ENCODE results near the gene ZNF785.

ZNF785 gene

DNA sequence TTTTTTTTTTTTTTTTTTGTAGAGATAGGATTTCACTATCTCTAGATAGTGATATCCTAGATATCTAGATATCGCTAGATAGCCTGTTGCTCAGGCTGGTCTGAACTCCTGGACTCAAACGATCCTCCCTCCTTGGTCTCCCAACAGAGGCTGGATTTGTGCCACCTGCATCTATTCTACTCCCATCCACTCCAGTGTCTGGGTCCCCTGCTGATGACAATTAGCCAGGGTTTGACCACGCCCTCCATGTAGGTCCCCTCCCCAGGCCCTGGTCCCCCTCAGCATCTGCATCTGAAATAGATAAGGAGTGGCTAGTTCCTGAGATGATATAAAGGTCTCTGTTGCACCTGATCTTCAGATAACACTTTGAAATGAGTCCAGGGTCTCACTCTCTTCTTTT is 16.2 kb downstream of the ZNF785 start:
- ATAC-seq (replicated peaks; ENCODE audit: extremely low read depth, poor library complexity, severe bottlenecking): no peak
- Mint-ChIP-seq H3K27ac (ENCODE audit: low read depth) (no peak overlapping the region), H3K4me3 (no peak overlapping the region), H3K36me3 (ENCODE audit: insufficient read depth) (peaks cover 15% of the 10 kb centered on the region), H3K4me1 (peaks cover 37% of the 10 kb centered on the region), H3K9me3 (no peaks in the 10 kb centered on the region), H3K27me3 (no peaks in the 10 kb centered on the region)
- DNase-seq (ENCODE audit: low spot score in 2 of 2): no peak

DNA sequence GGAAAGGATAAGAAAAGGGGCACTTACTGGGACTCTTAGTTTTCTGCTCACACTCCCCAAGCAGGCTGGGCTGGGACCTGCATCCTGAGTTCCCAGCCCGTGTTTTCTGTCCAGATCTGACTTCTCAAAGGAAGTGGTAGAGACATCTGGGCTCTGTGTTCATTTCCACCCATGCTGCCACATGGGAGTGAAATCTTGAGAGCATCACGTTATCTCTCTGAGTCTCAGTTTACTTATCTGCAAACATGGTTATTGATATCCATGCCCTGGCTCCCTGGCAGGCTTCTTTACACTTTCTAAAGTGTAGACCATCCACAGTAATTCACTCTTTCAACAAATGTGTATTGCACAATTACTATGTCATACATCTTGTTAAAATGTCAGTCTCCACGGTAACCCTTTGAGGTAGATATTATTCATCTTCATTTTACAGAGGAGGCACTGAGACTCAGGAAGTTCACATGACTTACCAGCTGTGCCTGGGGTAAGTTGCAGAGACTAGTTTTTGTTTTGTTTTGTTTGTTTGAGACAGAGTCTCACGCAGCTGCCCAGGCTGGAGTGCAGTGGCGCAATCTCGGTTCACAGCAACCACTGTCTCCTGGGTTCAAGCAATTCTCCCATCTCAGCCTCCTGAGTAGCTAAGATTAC is 17.4 kb downstream of the ZNF785 start:
- Mint-ChIP-seq H3K36me3 (ENCODE audit: insufficient read depth) (peaks cover 15% of the 10 kb centered on the region), H3K4me1 (peaks cover 37% of the 10 kb centered on the region), H3K9me3 (no peaks in the 10 kb centered on the region), H3K4me3 (peak overlapping the region; percentile 42), H3K27ac (ENCODE audit: low read depth) (peak overlapping the region; percentile 85), H3K27me3 (no peaks in the 10 kb centered on the region)
- ATAC-seq (replicated peaks; ENCODE audit: extremely low read depth, poor library complexity, severe bottlenecking) (peak; percentile 25), DNase-seq (ENCODE audit: low spot score in 2 of 2) (peak in 1 of 2 donors; percentile 42)

GRCh38 chr16:30567160-30567990 is 18.1 kb downstream of the ZNF785 start:
- H3K4me3 Mint-ChIP-seq: no peak overlapping the region
- no peak for DNase-seq (ENCODE audit: low spot score in 2 of 2)
- peaks cover 15% of the 10 kb centered on the region for H3K36me3 Mint-ChIP-seq (ENCODE audit: insufficient read depth)
- H3K27ac Mint-ChIP-seq (ENCODE audit: low read depth): peak overlapping the region; percentile 85
- peaks cover 35% of the 10 kb centered on the region for H3K4me1 Mint-ChIP-seq
- no peaks in the 10 kb centered on the region for H3K9me3 Mint-ChIP-seq
- H3K27me3 Mint-ChIP-seq: no peaks in the 10 kb centered on the region
- no peak for ATAC-seq (replicated peaks; ENCODE audit: extremely low read depth, poor library complexity, severe bottlenecking)

DNA sequence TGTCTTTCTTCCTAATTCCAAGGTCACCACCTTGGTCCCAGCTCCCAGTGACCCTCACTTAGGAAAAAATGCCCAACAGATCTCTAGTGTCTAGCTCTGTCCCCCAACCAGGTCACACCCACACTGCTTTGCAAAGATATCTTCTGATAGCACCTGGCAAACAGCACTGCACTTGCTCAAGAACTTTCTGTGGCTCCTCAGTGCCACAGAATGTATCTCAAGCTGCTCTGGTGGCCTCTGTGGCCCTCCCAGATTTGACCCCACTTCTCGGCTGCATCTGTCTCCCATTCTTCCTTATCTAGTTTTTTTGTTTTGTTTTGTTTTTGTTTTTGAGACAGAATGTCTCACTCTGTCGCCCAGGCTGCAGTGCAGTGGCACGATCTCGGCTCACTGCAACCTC is 19.0 kb downstream of the ZNF785 start:
- peak overlapping the region; percentile 85 for H3K27ac Mint-ChIP-seq (ENCODE audit: low read depth)
- no peak overlapping the region for H3K4me3 Mint-ChIP-seq
- no peak for DNase-seq (ENCODE audit: low spot score in 2 of 2)
- no peaks in the 10 kb centered on the region for H3K27me3 Mint-ChIP-seq
- no peaks in the 10 kb centered on the region for H3K9me3 Mint-ChIP-seq
- peaks cover 11% of the 10 kb centered on the region for H3K36me3 Mint-ChIP-seq (ENCODE audit: insufficient read depth)
- no peak for ATAC-seq (replicated peaks; ENCODE audit: extremely low read depth, poor library complexity, severe bottlenecking)
- H3K4me1 Mint-ChIP-seq: peaks cover 33% of the 10 kb centered on the region

DNA sequence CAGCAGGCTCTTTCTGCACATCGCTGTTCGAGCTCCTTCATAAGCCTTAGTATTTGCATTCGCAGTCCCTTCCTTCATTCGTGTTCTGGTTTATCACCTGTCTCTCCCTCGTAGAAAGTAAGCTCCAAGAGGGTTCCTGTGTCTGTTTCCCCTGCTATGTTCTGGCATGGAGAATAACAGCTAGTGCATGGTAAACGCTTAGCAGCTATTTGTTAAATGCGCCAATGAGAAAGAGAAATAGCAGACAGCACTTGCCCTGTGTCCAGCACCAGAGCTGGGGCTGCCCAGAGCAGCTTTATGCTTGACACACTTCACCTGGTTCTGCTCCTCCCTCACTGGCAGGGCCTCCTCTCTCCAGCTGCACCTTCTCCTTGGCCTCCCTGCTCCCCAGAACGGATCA is 19.5 kb downstream of the ZNF785 start:
- no peaks in the 10 kb centered on the region for H3K27me3 Mint-ChIP-seq
- peaks cover 36% of the 10 kb centered on the region for H3K4me1 Mint-ChIP-seq
- peaks cover 10% of the 10 kb centered on the region for H3K36me3 Mint-ChIP-seq (ENCODE audit: insufficient read depth)
- no peaks in the 10 kb centered on the region for H3K9me3 Mint-ChIP-seq
- no peak overlapping the region for H3K4me3 Mint-ChIP-seq
- no peak for ATAC-seq (replicated peaks; ENCODE audit: extremely low read depth, poor library complexity, severe bottlenecking)
- DNase-seq (ENCODE audit: low spot score in 2 of 2): no peak
- no peak overlapping the region for H3K27ac Mint-ChIP-seq (ENCODE audit: low read depth)

DNA sequence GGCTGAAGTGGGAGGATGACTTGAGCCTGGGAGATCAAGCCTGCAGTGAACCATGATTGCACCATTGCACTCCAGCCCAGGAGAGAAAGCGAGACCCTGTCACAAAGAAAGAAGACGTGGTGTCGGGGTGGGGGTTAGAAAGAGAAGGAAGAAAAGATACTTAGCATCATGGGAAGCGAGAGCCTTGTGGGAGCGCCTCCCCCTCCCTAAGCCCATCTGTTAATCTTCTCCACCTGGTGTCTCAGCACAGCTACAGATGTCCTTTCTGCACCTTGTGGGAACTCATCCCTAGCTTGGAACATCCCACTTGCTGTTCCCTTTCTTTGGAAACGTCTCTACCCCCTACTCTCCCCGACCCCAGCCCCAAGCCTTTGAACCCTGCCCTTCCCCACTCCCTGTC is 20.0 kb downstream of the ZNF785 start:
- Mint-ChIP-seq H3K36me3 (ENCODE audit: insufficient read depth) (peaks cover 9% of the 10 kb centered on the region), H3K27ac (ENCODE audit: low read depth) (peak overlapping the region; percentile 72), H3K4me1 (peaks cover 34% of the 10 kb centered on the region), H3K4me3 (no peak overlapping the region), H3K9me3 (no peaks in the 10 kb centered on the region), H3K27me3 (no peaks in the 10 kb centered on the region)
- ATAC-seq (replicated peaks; ENCODE audit: extremely low read depth, poor library complexity, severe bottlenecking) (no peak), DNase-seq (ENCODE audit: low spot score in 2 of 2) (no peak)

- no peak for DNase-seq (ENCODE audit: low spot score in 2 of 2)
- Mint-ChIP-seq H3K9me3 (no peaks in the 10 kb centered on the region), H3K27ac (ENCODE audit: low read depth) (peak overlapping the region; percentile 89), H3K4me1 (peaks cover 36% of the 10 kb centered on the region), H3K27me3 (no peaks in the 10 kb centered on the region), H3K36me3 (ENCODE audit: insufficient read depth) (peaks cover 6% of the 10 kb centered on the region), H3K4me3 (peak overlapping the region; percentile 81)
- no peak for ATAC-seq (replicated peaks; ENCODE audit: extremely low read depth, poor library complexity, severe bottlenecking)
These were observed 23.5 kb downstream of the ZNF785 start for GRCh38 chr16:30562021-30562420.

GRCh38 chr16:30561089-30561816 is 24.2 kb downstream of the ZNF785 start:
- peak overlapping the region; percentile 89 for H3K27ac Mint-ChIP-seq (ENCODE audit: low read depth)
- no peaks in the 10 kb centered on the region for H3K9me3 Mint-ChIP-seq
- DNase-seq (ENCODE audit: low spot score in 2 of 2): no peak
- peak overlapping the region; percentile 81 for H3K4me3 Mint-ChIP-seq
- no peak for ATAC-seq (replicated peaks; ENCODE audit: extremely low read depth, poor library complexity, severe bottlenecking)
- H3K36me3 Mint-ChIP-seq (ENCODE audit: insufficient read depth): peaks cover 8% of the 10 kb centered on the region
- peaks cover 30% of the 10 kb centered on the region for H3K4me1 Mint-ChIP-seq
- H3K27me3 Mint-ChIP-seq: no peaks in the 10 kb centered on the region

DNA sequence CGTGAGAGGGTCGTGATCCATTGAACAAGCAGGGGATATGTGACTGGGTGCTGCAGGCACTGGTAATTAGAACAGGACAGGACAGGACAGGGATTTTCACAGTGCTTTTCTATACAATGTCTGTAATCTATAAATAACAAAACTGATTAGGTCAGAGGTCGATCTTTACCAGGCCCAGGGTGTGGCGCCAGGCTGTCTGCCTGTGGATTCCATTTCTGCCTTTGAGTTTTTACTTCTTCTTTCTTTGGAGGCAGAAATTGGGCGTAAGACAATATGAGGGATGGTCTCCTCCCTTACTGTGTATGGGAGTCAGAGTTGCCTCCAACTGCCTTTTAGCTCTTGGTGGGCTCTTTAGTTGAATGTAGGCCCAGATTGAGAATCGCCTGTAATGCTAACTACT is 25.8 kb downstream of the ZNF785 start:
- no peaks in the 10 kb centered on the region for H3K9me3 Mint-ChIP-seq
- peak overlapping the region; percentile 83 for H3K4me3 Mint-ChIP-seq
- H3K27ac Mint-ChIP-seq (ENCODE audit: low read depth): peak overlapping the region; percentile 89
- H3K27me3 Mint-ChIP-seq: no peaks in the 10 kb centered on the region
- H3K36me3 Mint-ChIP-seq (ENCODE audit: insufficient read depth): peaks cover 11% of the 10 kb centered on the region
- no peak for DNase-seq (ENCODE audit: low spot score in 2 of 2)
- H3K4me1 Mint-ChIP-seq: peaks cover 31% of the 10 kb centered on the region
- ATAC-seq (replicated peaks; ENCODE audit: extremely low read depth, poor library complexity, severe bottlenecking): no peak

DNA sequence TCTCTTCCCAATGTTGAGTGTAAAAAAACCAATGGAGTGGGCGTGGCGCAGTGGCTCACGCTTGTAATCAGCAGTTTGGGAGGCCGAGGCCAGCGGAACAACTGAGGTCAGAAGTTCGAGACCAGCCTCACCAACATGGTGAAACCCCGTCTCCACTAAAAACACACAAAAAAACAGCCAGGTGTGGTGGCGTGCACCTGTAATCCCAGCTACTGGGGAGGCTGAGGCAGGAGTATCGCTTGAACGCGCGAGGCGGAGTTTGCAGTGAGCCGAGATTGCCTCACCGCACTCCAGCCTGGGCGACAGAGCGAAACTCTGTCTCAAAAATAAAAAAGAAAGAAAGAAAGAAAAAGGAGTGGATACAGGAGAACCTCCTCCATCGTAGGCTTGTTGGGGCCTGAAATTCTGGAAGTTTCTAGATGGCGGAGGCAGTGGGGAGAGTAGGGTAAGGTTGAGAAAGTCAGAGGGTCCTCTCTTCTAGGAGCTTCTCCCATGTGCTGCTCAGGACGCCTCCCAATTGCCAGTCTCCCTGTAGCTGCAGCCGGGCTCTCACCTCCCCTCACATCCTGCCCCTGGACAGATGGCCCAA is 26.6 kb downstream of the ZNF785 start:
- no peak for DNase-seq (ENCODE audit: low spot score in 2 of 2)
- ATAC-seq (replicated peaks; ENCODE audit: extremely low read depth, poor library complexity, severe bottlenecking): no peak
- peaks cover 11% of the 10 kb centered on the region for H3K36me3 Mint-ChIP-seq (ENCODE audit: insufficient read depth)
- H3K27ac Mint-ChIP-seq (ENCODE audit: low read depth): peak overlapping the region; percentile 89
- no peaks in the 10 kb centered on the region for H3K9me3 Mint-ChIP-seq
- peaks cover 31% of the 10 kb centered on the region for H3K4me1 Mint-ChIP-seq
- H3K4me3 Mint-ChIP-seq: peak overlapping the region; percentile 83
- H3K27me3 Mint-ChIP-seq: no peaks in the 10 kb centered on the region

DNA sequence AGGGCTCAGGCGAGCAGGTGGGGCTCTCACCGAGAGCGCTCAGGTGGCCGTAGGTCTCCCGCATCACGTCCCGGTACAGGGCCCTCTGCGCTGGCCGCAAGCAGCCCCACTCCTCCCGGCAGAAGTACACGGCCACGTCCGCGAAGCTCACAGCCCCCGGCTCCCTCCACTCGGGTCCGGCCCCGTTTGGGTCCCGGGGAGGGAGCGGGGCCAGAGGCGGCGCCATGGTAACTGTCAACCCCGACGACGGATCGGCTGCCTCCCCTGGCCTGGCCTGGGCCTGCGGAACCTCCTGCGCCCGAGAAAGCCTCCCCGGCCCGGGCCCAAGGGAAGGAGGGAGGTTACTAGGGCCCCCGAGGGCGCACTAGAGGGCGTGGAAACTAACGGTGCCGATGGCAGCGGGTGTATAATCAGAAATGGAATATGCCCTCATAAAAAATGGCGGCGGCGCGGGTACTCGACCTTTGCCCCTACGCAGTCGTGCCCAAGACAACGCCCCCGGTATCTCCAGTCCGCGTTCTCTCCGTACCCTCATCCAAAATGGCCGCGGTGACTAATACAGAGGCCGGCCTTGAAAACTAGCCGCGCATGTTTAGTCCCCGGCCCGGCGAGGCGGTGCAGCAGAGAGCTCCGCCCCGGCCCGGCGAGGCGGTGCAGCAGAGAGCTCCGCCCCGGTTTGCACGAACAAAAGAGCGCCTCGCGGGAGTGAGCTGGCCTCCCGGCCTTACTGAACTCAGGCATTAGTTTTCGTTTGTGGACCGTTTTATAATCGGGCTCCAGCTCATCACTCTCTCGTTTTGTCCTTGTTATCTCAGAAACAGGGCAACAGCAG is 27.3 kb downstream of the ZNF785 start, which contains the start of gene ZNF764:
Gene ZNF764 (minus strand): TSS at position 418 of the 832 bp plus-strand sequence. CDS start 192 bp downstream, at position 226.
- ATAC-seq (replicated peaks; ENCODE audit: extremely low read depth, poor library complexity, severe bottlenecking) (peak; percentile 96), DNase-seq (ENCODE audit: low spot score in 2 of 2) (peak; percentile 85 to 94)
- no peaks in the 10 kb centered on the region for H3K9me3 Mint-ChIP-seq
- peaks cover 35% of the 10 kb centered on the region for H3K4me1 Mint-ChIP-seq
- no peaks in the 10 kb centered on the region for H3K27me3 Mint-ChIP-seq
- peak within 1 kb of the TSS; percentile 89 for H3K27ac Mint-ChIP-seq (ENCODE audit: low read depth)
- H3K36me3 Mint-ChIP-seq (ENCODE audit: insufficient read depth): peaks cover 14% of the 10 kb centered on the region
- peak within 1 kb of the TSS; percentile 83 for H3K4me3 Mint-ChIP-seq

GRCh38 chr16:30557707-30557956 is 27.9 kb downstream of the ZNF785 start:
- no peaks in the 10 kb centered on the region for H3K9me3 Mint-ChIP-seq
- H3K36me3 Mint-ChIP-seq (ENCODE audit: insufficient read depth): peaks cover 14% of the 10 kb centered on the region
- peaks cover 41% of the 10 kb centered on the region for H3K4me1 Mint-ChIP-seq
- ATAC-seq (replicated peaks; ENCODE audit: extremely low read depth, poor library complexity, severe bottlenecking) (no peak), DNase-seq (ENCODE audit: low spot score in 2 of 2) (no peak)
- peak overlapping the region; percentile 89 for H3K27ac Mint-ChIP-seq (ENCODE audit: low read depth)
- H3K27me3 Mint-ChIP-seq: no peaks in the 10 kb centered on the region
- peak overlapping the region; percentile 83 for H3K4me3 Mint-ChIP-seq
